Measurements from ENCODE around the gene FAP.

FAP gene, protein sequence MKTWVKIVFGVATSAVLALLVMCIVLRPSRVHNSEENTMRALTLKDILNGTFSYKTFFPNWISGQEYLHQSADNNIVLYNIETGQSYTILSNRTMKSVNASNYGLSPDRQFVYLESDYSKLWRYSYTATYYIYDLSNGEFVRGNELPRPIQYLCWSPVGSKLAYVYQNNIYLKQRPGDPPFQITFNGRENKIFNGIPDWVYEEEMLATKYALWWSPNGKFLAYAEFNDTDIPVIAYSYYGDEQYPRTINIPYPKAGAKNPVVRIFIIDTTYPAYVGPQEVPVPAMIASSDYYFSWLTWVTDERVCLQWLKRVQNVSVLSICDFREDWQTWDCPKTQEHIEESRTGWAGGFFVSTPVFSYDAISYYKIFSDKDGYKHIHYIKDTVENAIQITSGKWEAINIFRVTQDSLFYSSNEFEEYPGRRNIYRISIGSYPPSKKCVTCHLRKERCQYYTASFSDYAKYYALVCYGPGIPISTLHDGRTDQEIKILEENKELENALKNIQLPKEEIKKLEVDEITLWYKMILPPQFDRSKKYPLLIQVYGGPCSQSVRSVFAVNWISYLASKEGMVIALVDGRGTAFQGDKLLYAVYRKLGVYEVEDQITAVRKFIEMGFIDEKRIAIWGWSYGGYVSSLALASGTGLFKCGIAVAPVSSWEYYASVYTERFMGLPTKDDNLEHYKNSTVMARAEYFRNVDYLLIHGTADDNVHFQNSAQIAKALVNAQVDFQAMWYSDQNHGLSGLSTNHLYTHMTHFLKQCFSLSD

DNA sequence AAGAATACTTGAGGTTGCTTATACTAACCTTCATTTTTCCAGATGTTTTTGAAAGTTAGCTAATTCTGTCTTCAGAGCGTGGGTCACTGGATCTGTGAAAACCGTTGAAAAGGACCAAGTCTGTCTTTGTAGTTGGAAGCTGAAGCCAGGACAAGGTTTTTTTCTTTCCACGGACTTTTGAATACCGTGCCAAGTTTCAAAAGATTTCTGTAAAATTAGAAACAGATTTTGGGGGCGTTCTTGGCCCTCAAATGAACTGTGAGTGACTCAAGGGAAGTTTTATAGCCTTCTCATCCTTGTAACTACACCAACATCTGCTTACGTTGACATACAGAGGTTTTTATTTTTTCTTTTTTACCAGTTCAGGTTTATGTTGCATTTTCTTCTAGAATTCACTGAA is at the start of gene FAP:
FAP (minus strand) TSS at position 152 of the 400 bp plus-strand sequence; CDS start at position 34, 118 bp downstream.
- DNase-seq (ENCODE audit: extremely low read depth in 1 of 2, low read depth in 1 of 2) = no peak

DNA sequence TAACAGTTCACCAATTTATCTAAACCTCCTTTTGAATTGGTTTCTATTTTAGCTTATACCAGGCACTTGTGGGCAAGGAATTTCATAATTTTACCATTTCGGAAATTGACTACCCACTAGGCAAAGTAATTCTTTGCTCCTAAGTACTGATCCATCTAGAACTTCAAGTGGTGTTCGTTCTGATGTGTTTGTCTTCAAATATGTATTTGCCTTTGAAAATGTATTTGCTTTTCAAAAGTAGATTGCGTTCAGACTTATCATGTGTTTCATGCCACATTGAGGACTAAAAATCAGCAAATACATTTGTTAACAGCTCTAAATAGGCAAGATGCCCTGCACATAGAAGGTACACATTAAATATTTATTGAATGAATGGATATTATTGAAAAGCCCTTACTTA is 48.5 kb upstream of the FAP start:
- no peak for DNase-seq (ENCODE audit: extremely low read depth in 1 of 2, low read depth in 1 of 2)

DNA sequence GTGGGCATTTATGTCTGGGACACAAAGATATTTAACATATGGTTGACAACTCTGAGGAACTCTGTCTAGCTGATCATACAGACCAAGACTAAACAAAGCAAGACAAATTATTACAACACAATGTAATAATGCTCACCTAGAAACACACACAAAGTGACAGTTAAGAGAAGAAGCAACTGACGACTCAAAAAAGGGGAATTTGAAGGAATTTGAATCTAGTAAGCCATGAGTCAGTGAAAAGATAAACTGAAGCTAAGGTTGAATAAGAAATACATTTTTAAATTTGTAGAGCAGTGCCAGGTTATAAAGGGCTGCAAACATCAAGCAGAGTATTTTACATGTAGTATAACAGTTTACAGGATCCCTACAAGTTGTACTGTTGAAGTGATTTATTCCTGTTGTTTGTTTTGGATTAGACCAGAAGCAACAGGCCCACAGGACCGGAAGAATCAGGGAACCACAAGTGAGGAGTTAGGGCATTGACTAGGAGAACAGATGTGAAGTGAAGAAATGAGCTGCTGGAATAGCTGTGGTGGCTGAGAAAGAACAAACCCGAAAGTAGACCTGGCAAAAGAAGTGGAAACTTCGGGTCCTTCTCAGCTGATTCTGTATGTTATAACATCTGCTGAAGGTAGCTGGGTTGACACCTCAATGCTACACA is 39.6 kb upstream of the FAP start:
- no peak for DNase-seq (ENCODE audit: extremely low read depth in 1 of 2, low read depth in 1 of 2)

DNA sequence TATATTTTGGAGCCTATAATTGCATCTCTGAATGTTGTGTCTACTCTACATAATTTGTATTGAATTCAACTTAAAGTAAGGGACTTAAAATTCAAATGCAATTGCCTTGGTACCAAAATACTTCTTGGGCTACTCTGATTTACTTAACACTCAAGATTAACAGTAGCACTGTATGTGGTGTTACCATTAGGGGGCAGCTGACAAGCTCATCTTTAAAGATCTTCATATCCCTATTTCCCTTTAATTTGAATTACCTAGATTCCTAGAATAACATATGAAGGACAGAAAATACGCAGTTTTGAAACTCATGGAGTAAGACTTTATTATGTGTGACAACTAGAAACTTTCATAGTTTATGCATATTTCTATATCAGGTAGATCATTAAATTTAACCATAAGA is 37.4 kb upstream of the FAP start:
- DNase-seq (ENCODE audit: extremely low read depth in 1 of 2, low read depth in 1 of 2) = no peak

DNA sequence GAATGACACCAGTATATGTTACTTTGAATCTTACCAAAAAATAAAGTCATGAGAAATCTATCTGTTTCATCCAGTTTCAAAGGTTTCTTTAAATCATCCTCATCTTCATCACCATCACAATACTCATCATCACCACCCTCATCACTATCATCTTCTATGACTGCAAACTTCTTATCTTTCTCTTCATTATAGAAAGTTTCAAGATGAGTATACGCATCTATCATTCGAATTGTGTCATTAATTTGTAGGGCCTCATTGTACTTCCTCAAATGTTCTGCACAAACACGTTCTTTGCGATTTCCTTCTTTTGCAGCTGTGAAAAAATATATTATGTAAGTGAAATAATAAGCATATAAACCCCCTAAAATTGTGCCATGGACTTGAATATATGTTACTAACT is 34.1 kb upstream of the FAP start:
- no peak for DNase-seq (ENCODE audit: extremely low read depth in 1 of 2, low read depth in 1 of 2)

DNA sequence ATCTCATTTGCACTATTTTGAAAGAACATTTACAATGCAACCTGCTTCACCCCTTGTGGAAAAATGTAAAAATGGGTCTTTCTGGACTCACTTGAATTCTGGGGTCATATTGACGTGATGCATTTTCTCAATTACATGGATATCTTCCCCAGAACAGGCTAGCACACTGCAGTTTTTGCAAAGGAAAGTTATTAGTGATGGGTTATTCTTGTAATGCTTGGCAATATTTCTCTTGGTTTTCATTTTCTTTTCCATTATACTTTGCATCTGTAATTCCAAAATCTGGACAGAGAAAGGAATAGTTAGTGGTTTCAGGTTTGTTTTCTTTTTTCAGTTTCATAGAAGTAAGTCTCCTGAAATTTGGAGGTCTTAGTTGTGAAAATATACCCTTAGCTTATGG is 24.8 kb upstream of the FAP start:
- no peak for DNase-seq (ENCODE audit: extremely low read depth in 1 of 2, low read depth in 1 of 2)

DNA sequence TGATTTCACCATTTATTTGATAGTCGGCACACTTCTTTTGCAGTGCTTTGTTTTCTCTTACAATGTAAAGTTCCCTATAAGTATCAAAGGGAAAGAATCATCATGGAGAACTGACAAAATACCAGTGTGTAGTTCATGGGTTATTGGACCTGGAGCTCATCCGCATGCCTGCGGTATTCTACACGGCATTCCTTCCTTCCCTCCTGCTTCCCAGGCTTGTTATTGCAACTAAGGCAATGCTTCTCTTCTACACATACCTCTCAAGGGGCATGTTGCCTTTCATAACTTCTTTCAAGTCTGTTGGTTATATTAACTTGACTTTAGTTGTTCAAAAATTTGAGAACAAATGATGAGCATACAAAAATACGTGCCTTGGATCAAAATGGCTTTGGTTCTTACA is 24.3 kb upstream of the FAP start:
- DNase-seq (ENCODE audit: extremely low read depth in 1 of 2, low read depth in 1 of 2) = no peak

DNA sequence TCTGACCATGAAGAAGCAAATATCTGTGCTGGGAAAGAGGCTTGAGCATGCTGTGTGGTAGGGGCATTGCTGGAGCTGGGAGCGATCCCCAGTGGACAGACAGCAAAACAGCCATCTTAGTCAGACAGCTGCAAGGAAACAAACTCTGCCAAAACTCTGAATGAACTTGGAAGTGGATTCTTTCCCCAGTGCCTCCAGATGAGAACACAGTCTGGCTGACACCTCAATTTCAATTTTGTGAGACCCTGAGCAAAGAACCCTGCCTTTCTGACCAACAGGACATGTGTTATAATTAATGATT is 23.2 kb upstream of the FAP start:
- no peak for DNase-seq (ENCODE audit: extremely low read depth in 1 of 2, low read depth in 1 of 2)

DNA sequence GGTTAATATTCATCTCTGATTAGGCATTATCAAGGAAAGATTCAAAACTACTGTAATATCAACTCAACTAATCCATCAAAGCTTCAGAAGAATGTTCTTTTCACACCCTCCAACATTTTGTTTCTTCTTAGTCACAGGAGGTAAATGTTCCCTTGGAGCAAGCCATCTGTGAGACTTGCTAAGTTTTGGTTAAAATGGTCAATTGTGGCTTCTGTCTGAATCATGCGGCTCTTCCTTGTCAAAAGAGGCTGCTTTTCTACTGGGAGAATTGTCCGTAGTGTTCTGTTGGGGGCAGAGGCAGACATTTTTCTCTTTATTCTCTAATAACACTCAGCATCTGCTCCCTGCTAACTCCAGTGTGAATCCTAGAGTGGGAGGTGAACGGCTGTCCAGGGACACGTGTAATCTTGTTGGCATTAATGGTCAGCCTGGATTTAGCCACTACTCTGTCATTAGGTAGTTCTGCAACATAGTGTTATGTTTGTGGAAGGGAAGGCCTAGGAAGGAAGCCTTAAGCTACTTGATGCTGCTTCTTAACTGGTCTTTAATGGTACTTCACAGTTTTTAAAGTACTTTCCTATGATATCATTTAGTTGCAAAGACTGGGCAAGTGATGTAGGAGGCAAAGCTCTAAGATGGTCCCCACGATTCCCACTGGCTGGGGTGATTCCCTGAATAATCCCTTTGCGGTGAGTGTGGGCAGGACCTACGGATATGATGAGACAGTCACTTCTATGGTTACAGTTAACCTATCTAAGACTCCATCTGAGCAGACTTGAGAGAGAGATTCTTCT is 22.6 kb upstream of the FAP start:
- no peak for DNase-seq (ENCODE audit: extremely low read depth in 1 of 2, low read depth in 1 of 2)

DNA sequence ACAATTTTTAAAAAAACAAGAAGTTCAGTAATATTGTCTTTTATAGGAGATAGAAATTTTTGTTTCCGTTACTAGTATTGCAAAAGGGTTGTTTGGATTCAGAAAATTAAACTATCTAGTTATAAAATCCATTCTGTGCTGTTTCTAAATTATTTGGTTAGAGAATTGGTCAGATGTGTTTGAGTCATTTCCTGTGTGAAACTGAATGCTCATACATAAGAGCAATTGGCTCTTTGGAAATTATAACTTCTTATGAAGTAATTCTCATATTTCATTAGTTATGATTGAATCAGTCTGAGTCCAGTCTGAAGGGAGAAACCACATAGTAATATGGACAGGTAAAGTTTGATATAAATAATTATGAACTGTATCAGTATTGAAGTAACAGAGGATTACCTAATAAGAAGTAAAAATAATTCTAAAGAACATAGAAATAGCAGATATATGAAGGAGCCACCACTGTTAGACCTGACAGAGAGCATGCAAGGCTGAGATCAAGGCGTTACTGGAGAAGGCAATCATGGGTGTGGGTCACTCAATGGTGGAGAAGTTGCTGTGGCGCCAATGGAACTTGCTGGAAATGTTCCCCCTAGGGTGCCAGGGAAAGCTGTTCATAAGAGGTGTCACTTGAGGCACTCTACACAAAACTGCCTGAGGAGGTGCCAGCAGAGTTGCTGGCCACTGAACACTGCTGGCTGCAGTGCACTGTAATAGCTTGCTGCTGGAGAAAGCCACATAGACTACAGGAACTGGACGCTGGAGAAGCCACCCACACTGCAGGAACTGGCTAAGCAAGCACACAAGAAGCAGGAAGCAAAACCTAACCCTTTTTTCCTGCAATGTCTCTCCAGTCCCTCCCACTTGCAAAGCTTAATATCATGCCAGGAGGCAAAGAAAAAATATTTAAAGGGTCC is 18.0 kb upstream of the FAP start:
- DNase-seq (ENCODE audit: extremely low read depth in 1 of 2, low read depth in 1 of 2) = no peak

DNA sequence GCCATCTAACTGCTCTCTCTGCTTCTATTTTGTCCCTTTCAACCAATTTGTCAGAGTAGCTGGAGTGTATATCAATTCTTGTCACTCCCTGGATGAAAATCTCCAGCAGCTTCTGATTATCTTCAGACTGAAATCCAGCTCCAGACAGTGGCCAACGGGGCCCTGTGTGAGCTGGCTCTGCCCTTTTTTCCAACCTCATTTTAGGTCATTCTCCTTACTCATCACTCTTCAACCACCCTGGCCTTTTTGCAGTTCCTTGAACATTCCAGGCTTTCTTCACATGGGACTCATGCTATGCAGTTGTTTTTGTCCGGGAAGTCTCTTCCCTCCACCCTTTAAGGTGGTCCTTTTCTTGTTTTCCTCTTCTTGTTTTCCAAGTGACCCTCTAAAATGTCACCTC is 15.4 kb upstream of the FAP start:
- DNase-seq (ENCODE audit: extremely low read depth in 1 of 2, low read depth in 1 of 2) = no peak

DNA sequence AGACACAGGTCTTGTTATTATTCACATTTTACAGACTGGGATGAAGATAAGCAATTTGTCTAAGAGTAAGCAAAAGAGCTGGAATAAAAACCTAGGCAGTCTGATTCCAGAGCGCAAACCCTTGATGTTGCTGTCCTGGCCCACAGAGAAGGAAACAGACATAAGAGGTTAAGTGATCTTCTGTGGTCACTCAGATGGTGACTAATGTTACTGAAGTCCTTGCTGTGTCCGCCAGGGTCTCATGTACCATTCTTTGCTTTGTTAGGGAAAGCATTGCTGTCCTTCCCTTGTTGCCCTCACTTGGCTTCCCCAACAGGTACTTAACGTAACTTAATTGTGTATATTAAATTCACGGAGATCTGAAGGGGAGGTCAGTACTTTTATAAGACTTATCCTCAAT is 14.9 kb upstream of the FAP start:
- DNase-seq (ENCODE audit: extremely low read depth in 1 of 2, low read depth in 1 of 2) = no peak

DNA sequence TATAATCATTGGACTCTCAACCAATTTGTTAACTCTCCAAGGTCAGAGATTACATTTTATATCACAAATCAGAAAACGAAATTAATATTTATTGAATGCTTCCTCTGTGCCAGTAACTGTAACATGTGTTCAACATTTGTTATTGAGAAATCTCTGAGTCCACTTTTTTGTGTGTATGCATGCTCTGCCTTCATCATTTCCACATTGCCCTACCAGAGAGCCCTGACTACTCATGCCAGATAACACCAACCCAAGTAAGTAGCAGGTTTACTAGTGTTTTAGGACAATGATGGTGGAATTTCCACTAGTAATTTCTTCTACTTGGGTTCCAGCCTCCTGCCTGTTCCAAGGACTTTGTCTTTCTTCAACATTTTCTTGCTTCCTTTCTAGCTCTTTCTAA is 14.2 kb upstream of the FAP start:
- DNase-seq (ENCODE audit: extremely low read depth in 1 of 2, low read depth in 1 of 2) = no peak

DNA sequence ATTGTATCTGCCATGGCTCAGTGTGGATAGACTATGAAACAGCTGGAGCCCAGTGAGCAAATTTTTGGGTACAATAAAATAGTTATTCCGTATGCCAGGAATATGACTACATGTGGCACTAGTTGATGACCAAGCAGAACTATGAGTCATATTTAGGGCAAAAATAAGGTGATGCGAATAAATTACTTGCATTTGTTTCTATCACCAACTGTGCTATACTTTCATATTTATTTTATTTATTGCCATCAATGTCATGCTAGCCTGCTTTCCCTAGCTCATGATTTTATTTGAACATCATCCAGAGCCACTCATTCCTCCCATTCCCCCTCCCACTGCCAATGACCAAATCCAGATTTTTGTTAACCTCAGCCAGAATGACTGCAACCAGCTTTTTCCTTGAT is 13.3 kb upstream of the FAP start:
- DNase-seq (ENCODE audit: extremely low read depth in 1 of 2, low read depth in 1 of 2) = no peak

DNA sequence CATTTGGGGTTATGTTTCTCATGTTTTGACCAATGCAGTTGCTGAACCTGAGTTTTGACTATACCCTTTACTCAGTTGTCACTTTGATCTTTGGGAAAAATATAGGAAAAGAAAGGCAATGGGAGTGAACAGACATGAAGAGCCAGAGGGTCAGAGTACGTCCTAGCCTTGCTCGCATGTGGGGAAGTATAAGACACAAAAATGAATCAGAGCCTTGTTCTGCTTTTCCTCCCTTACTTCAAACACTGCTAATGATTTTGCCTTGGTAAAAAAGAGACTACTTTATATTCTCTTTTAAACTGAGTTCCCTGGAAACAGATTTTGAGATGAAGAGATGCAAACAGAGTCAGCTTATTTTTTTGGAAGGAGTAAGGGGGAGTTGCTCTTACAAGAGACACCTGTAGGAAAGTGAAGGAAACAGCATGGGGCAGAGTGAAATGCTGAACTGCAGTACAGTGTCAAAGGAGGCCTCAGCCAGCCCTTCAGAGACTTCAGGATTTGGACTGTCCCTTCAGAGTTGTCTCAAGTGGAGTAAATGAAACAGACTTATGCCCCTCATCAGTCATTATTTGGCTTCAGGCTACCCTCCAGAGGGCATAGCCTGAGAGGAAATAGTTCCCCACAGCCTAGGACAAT is 11.1 kb upstream of the FAP start:
- no peak for DNase-seq (ENCODE audit: extremely low read depth in 1 of 2, low read depth in 1 of 2)

DNA sequence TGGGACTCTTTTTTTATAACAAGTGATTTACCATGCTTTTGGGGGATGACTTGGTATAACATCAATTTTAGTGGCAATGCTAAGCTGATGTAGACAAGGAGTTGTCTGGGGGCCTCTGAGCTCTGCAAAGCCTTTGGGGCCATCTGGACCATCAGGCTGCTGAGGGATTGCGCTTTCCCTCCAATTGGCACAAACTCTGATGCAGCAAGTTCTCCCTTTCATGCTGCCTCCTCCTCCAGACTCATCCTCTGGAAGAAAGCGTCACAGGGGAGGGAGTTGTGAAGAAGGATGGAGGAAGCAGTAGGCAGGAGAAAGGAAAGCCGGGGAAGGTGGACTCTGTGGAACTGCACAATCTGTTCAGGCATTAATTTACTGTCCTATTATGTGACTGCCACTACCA is 10.2 kb upstream of the FAP start:
- DNase-seq (ENCODE audit: extremely low read depth in 1 of 2, low read depth in 1 of 2) = no peak

DNA sequence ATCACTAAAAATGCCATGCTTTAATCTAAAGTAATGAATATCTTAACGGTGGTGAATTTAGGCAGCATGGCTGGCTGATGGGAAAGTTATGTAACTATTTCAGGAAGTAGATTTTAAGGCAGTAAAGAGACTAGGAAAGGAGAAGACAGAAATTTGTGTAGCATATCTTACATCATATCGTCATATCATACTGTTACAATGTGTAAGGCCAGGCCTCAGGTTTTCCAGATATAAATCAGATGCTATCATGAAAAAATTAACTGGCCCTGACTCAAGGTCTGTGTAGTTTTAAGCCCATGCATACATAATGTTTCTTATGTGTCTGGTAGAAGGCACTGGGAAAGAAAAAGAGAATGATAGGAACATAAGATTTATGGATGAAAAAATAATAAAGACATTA is 8.9 kb upstream of the FAP start:
- no peak for DNase-seq (ENCODE audit: extremely low read depth in 1 of 2, low read depth in 1 of 2)

DNA sequence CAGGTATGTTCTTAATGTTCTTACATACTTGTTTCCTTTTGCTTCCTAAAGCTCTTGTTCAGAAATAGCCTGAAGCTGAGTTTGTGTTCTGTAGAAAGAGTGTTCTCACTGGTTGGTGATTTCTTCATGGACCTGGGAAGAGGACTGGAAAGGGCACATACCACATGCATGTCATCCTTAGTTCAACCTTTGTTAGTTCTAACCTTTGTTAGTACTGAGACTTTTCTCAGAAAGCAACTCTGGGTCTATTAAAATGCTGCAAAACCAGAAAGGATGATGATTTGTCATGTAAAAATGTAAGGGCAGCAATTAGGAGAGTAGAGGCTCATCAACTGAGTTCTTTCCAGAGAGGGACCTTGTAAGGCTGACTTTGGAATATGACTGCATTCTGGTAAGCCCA is 2.5 kb upstream of the FAP start:
- DNase-seq (ENCODE audit: extremely low read depth in 1 of 2, low read depth in 1 of 2) = no peak

DNA sequence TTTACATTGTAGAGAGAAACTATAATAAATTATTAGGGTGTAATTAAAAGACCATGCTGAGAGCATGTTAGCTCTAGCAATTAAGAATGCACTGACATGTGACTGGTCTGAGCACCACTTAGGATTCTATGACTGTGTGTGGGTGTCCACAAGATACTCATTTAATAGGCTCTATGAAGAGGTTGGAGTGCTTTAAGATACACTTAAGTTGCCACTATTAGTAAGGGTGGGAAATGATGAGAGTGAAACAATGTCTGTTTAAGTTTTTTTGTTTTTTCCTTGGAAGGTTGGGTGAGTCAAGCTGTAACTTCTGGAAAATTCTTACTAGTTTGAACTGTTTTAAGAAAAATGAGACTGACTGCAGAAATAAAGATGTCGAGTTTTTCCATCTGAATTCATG is 1.8 kb upstream of the FAP start:
- DNase-seq (ENCODE audit: extremely low read depth in 1 of 2, low read depth in 1 of 2) = no peak

DNA sequence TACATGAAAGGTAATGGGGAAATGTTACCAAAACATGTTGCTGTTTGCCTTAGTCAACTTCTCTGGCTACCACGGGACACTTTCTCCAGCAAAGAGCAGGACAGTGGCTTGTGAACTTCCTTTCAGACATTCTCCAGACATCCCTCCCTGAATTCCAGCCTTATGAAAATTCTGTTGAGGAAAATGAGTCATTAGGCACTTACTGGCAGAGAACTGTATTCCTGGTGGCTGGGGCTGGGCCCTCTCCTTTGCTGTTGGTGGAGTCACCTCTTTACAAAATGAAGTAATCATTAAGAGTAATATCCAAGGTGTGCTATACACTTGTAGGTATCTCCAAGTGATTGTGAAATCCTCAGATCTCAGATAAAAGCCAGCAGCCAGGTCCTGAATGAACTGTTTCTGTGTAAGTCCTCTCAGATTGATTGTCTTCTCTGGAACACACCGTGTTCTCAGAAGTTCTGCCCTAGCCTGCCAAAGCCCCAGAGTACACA is 1.3 kb upstream of the FAP start:
- DNase-seq (ENCODE audit: extremely low read depth in 1 of 2, low read depth in 1 of 2) = no peak

Measured in stimulated activated CD8-positive, alpha-beta memory T cell treated with anti-CD3 and anti-CD28 coated beads, Interleukin-7, amount 100 ng/mL, for 48 hours (primary cell).